SW480 (cell line): ENCODE results near the gene NOB1.
A peak's percentile ranks its signal among the peaks of the same experiment; 100 is the strongest.
"Not testable (repeated sequence)": the region's sequence is repeated elsewhere in the genome, so short reads cannot be mapped to it uniquely, and the experiment has no call there.

Experiments used
- DNase-seq: peaks from one replicate; pipeline ENCODE4 v3.0.0-alpha.2; 2016; ENCODE audit warnings: low spot score

NOB1 gene

DNA sequence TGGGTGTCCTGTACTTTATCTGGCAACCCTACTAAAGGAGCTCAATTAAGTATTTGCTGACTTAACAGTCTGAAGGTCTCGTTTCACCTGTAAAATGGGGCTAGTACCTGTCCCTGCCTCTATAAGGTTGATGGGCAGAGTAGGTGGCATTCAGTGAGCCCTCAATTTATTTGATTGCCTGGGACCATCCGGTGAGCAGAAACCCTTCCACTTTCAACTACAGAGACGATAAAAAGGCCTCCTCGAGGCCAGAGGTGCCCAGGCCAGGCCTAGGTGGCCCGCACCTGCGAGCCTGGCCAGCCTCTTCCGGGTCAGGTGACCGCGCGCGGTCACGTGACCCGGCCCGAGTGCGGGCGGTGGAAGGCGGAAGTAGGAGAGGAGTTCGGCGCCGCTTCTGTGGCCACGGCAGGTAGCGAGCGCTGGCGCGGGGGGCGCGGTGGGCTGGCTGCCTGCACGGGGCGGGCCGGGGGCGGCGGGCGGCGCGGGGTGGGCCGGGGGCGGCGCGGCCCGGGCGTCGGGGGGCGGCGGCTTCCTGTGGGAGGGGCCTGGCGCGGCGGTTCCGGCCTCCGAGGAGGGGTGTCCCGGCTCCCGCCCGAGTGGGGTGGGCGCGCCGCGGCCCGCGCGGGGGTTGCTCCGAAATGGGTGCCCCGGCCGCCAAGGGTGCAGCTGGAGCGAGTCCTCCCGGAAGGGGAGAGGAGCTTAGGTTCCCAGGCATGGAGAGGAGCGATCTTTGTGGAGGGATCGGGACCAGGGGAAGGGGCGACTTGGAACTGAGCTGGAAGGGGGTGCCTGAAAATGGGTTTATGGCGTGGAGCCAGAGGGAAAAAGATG is 7.5 kb upstream of the NOB1 start, which contains the start of gene WWP2:
TSS of gene WWP2 (plus strand) at position 350 of the 831 bp plus-strand sequence. CDS start 24,679 bp downstream, outside the sequence.
- peak; percentile 81 for DNase-seq

DNA sequence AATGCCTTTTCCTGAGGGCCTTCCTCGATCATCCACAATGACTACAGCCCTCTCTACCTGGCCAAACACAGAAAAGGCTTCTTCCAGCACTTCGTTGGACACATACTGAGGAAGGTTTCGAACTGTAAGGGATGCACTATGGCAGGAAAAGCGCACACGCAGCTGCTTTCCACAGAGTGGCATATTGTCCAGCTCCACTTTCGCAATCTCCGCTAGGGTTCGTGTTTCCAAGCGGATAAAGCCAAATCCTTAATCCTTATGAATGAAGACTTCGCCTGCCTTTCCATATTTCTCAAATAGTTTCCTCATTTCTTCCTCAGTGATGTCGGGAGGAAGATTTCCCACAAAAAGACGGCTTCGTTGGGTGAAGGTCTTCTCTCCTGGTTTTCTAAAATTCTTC is 2.6 kb upstream of the NOB1 start:
- DNase-seq, result not testable (repeated sequence)

DNA sequence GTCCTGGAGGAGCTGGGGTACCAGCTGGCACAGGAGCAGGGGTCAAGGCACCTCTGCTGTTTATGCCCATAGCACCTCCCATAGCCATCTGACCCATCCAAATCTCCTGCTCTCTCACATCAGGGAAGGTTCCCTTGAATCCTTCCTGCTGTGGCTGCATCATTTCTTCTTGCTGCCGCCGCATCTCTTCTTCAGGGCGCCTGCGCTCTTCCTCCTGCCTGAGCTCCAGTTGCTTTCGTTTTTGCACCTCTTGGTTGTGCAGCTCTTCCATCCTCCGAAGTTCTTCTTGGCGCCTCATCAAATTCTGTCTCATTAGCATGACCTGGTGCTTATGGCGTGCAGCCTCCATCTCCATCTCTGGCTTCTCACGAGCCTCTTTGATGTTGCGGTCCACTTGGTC is 2.0 kb upstream of the NOB1 start:
- no peak for DNase-seq

DNA sequence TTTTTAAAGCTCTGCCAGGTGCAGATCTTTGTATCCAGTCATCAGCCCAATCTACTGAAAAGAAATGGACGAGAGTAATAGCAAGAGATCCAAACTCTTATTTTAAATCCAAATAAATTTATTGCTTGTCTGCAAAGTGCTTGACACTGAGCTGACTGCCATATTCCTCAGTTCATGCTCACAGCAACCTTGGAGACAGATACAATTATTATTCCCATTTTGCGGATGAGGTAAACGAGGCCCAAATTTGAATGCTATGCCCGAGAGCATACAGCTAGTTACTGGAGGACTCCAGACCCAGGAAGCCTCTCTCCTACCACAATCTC is 620 bp downstream of the NOB1 start:
- DNase-seq, result no peak

DNA sequence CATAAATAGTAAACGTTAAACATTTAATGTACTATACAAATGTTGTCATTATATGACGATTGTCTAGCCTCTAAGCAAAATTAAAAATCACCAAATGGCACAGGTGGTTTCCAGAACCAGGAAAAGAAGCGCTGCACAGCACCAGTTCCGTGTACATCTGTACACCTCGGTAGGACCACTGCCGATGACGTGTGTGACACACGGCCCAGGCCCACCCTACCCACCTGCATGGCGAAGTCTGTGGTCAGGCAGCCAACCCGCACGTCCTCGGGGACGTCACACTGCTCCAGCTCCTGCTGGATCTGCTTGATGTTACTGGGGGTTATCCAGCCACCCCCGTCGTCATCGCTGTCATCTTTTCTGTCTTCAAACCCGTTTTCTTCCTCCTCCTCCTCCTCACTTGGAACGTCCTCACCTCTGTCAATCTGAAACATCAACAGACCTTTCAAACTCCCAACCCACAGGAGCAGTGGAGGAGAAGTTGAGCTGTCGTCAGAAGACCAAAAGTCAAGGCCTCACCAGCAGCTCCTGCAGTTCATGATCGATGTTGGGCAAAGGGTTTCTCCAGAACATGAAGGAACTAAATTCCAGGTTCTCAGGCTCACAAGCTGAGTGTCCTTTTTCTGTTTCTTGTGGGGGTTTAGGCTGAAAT is 5.9 kb downstream of the NOB1 start:
- DNase-seq, result no peak

DNA sequence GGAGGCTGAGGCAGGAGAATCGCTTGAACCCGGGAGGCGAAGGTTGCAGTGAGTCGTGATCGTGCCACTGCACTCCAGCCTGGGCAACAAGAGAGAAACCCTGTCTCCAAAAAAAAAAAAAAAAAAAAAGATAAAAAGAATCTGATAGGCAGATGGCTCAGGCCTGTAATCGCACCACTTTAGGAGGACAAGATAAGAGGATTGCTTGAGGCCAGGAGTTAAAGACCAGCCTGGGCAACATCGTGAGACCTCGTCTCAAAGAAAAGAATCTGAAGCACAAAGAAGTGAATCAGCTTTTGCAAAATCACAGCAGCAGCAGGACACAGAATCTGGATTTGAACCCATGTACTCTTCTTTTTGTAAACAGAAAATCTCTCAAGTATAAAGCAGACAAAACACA is 7.6 kb downstream of the NOB1 start:
- DNase-seq, result no peak

DNA sequence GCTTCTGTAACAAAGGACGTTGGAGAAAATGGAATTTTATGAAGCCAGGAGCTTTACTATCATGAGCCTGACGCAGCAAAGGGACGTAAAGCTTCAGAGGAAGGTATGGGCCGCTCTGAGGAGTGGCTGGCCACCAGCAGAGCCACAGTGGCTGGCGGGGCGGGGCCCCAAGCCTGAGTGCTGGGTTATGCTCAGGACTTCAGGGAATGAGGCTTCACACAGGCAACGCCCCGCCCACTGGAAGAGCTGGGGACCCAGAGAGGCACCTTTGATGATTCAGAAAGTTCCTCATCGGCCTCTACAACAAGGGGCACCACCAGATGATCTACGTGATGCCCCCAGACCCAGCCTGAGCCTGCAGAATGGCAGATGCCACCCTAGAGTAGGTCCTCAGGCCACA is 8.8 kb downstream of the NOB1 start:
- no peak for DNase-seq

DNA sequence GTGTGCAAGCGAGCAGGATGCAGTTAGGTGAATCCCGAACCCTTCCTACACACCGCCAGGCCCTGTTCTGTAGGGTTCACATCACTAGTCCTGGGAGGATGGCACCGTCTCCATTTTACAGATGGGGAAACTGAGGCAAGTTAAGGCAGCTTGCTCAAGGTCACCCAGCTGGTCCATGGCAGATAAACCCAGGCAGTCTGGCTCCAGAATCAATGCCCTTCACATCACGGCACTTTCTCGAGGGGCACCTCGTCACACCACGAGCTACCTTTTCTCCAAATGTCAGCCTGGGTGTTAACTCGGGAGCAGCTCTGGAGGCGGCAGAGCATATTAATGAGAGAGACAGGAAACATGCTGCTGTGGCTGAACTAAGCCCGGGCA is 9.5 kb downstream of the NOB1 start:
- DNase-seq, result no peak

DNA sequence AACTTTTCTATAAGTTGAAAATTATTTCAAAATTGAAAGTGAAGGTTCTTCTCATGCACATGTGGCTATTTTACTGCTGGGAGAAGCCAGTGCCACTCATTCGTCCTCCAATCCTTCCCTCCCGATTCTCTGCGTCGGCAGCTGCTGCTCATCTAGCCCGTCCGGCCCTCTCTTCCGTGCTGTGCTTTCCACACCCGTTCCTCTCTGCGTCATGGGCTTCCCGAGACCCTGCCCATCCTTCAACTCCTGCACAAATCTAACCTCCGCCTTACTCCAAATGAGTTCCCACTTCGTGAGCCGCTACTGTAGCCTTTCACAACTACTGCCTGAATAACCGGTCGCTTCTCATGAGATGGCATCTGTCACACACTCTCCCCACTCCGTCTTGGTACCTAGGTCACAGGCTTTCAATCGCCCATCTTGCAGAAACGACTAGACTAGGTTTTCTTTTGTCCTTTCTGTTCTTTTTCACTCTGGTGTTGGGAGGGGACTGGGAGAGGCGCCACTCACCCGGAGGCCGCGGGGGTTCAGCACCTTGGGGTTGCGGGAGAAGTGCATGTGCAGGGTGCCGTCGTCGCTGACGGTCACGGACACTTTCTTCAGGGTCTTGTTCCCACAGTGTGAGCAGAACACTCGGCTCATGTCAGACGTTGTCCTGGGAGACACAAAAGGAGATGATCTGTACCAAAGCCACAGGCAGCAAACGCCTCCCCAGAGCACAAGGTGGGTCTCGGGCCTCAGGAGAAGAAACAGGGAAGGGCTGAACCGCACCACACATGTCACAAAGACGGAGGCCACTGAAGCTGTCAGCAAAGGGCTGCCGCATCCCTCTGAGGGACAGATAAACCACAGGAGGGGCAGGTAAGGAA is 10.1 kb downstream of the NOB1 start:
- DNase-seq, result no peak

DNA sequence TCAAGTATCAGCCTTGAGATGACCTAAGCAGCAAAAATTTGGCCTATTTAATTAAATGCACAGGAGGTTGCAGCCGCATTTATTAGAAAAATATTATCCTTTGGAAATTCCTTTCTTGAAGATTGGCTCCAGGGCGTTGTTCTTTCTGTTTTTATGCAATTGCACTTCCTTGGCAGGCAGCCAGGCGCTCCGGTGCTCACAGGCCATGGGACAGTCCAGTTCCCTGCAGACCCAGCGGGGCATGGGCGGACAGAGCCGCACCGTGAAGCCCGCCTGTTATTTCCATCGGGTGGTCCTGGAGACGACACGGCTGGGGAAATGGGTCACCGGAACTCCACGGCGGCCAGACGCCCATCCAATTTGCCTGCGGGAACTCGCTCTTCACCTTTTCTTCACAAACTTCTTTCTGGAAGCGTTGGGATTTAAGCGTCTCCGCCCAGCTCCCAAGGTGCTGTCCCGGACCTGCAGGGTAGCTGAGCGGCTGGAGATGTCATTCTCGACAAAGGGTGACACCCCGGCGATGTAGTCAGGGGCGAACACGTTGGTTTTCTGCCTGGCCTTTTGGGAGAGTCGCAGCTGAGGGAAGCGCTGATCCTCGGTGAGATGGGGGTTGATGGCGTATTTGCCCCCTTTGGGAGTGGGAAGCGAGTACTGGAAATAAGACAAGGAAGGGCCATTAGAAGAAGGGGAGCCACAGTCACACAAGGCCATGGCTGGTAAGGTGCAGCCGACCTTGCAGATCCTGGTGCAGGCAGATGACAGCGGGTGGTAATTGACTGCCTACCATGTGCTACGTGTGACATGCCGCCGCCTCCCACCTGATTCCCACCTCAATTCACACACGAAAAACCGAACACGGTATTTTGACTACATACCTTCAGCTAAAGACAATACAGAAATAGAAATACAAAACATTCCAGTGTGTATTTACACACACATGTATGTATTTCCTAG is 12.5 kb downstream of the NOB1 start:
- DNase-seq, result no peak

DNA sequence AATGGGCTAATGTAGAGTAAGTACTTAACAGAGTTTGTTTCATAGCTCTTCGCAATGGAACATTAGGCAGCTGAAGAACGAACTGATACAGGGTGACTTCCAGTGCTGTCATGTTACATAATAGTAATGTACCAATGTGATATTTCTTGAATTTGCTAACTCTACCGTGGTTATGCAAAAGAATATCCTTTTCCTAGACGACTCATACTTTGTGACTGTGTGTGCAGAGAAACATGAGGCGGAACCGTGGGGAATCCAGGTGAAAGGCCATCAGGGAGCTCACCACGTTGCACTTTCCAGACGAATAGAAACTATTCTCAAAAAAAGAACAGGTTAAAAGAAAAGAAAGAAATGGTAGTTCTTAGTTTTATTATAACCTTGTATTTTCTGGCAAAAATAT is 13.2 kb downstream of the NOB1 start:
- no peak for DNase-seq

DNA sequence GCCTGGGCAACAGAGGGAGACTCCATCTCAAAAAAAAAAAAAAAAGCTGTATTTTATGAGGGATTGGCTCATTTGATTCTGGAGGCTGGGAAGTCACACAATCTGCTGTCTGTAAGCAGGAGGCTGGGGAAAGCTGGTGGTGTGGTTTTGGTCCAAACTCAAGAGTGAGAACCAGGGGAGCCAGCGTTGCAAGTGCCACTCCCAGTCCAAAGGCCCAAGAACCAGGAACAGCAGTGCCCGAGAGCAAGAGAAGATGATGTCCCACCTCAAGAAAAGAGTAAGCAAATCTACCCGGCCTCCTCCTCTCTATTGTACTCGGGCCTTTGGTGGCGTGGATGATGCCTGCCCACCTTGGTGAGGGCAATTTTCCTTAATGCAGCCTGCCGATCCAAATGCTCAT is 22.6 kb downstream of the NOB1 start:
- no peak for DNase-seq

DNA sequence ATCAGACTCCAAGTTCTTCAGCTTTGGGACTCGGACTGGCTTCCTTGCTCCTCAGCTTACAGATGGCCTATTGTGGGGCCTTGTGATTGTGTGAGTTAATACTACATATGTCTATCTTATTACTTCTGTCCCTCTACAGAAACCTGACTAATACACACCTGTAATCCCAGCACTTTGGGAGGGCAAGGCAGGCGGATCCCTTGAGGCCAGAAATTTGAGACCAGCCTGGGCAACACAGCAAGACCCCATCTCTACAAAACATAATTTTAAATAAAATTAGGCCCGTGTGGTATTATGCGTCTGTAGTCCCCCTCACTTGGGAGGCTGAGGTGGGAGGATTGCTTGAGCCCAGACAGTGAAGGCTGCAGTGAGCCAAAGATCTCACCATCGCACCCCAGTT is 23.4 kb downstream of the NOB1 start:
- DNase-seq, result not testable (repeated sequence)

DNA sequence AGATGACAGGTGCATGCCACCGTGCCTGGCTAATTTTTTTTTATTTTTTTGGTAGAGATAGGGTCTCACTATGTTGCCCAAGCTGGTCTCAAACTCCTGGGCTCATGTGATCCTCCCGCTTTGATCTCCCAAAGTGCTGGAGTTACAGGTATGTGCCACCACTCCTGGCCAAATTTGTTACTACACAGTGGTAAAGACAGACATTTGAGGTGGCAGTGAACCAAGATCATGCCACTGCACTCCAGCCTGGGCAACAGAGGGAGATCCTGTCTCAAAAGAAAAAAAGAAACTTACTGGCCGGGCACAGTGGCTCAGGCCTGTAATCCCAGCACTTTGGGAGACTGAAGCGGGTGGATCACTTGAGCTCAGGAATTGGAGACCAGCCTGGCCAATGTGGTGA is 25.7 kb downstream of the NOB1 start:
- not testable (repeated sequence) for DNase-seq

DNA sequence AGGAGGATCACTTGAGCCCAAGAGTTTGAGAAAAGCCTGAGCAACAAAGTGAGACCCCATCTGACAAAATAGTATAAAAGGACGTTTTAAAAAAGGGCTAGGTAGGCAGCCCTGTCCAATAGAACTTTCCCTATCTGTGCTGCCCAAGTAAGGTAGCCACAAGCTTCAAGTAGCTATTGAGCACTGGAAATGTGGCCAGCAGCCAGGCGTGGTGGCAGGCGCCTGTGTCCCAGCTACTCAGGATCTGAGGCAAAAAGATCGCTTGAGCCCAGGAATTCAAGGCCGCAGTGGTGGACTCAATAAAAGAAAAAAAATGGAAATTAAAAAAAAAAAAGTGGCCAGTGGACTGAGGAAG is 26.8 kb downstream of the NOB1 start:
- no peak for DNase-seq

DNA sequence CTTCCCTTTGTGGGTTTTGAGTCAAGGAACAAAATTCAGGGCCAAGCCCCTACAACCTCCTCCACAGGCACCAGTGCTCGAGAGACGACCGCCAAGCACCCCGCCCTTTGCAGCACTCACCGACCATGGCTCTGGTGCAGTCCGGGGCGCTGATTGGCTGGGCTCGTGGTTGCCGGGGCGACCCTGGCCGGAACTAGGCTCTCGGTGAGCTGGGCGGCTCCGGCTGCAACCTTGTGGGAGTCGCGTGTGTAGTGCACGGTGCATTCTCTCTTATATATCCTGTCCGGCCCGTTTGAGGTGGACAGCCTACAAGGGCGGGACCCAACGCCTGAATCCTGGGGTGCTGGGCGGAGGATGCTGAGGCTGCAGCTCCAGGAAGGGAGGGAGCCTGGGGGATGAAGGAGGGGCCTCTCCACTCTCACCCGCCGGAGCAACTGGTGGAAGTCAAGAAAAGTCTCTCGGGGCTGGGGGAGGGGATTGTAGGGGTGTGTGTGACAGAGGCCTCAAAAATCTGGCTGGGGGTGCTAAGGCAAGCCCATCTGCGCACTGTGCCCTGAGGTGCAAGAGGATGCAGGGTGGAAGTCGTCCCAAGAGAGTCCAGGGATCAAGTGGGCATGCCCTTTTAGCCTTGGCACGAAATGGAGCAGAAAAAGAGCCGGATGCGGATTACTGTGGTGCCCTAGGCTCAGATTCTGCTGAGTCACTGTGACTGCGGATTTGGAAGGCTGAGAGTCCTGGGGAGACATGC is 28.2 kb downstream of the NOB1 start, which contains the start of gene NQO1:
TSS of gene NQO1 (minus strand) at position 248 of the 748 bp plus-strand sequence. CDS start at position 127, 121 bp downstream.
- peak; percentile 95 for DNase-seq

DNA sequence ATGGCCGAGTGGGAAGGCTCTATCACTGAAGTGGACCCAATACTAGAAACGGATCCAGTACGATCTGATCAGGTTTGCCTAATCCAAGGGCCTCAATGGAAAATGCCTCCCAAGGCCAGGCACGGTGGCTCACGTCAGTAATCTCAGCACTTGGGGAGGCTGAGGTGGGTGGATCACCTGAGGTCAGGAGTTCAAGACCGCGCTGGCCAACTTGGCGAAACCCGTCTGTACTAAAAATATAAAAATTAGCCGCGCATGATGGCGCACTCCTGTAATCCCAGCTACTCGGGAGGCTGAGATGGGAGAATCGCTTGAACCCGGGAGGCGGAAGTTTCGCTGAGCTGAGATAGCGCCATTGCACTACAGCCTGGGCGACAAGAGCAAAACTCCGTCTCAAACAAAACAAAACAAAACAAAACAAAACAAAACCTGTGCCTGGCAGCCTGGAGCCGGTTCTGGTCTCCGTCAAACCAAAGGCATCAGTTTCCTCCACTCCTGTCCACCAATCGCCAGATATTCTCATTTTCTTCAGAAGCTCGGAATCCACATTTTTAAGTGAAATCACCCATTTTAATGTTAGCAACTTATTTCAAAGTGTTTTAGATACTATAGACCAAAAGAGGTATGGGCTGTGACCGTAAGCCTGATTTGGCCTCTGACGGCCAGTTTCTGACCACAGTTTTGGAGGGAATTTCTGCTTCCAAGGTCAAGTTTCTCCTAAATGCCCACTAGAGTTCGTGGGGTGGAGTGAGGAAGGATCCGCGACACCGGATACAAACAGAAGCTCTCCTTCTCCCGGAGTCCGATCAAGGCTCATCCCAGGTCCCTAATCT is 29.0 kb downstream of the NOB1 start:
- DNase-seq, result no peak

DNA sequence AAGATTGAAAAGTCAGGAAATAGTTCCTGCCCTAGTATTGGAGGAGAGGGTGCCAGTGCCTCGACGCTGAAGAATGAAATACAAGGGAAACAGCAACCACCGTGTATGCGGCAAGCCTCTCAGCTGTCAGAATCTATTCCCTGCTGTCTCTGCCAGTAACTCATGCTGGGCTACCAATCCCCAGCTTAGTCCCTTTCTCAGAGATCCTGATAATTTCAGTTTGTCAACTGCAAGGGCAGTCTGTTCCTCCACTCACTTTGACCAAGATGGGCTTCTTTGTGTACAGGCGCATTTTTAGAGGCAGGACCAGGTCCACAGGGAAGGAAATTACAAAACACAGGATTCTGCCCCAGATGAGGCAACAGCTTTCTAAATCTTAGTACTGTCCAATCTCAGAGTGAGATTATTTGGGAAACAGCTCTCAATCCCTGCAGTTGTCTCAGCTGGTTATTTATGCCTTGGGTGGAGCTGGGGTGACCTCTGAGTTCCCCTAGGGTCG is 29.7 kb downstream of the NOB1 start:
- no peak for DNase-seq

DNA sequence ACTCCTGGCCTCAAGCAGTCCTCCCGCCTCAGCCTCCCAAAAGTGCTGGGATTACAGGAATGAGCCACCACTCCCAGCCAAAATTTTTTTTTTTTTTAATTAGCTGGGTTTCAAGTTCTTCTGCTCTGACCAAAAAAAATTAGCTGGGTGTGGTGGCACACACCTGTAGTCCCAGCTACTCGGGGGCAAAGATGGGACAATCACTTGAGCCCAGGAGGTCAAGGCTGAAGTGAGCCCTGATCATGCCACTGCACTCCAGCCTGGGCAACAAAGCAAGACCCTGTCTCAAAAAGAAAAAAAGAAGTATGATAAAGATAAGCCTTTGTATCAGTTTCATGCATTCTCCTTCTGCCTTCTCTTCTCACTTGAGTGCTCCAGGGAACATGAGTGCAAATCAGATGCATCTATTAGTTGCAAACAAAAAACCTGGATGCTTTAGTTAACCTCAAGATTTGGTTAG is 30.3 kb downstream of the NOB1 start:
- no peak for DNase-seq
